Esophagus muscularis mucosa (tissue), 3 donors: ENCODE measurements around the gene NDEL1.

Experiments used
- EP300 ChIP-seq: sonication (generic); formaldehyde crosslinking; IDR thresholded peaks from one replicate; pipeline ENCODE4 v1.6.1; 2017; ENCODE audit warnings: antibody characterized with exemption
- TF ChIP-seq, protein P1 (sequence below), 3 experiments: fragments of 200-600 bp in 2 of 3; fragments of 450-650 bp in 1 of 3; sonication (generic) in 2 of 3; IDR thresholded peaks; one replicate each; pipeline ENCODE4 v1.5.1; 2017 to 2019; ENCODE audit warnings: antibody characterized with exemption in 3 of 3, mild to moderate bottlenecking in 2 of 3, moderate library complexity in 1 of 3

DNA sequence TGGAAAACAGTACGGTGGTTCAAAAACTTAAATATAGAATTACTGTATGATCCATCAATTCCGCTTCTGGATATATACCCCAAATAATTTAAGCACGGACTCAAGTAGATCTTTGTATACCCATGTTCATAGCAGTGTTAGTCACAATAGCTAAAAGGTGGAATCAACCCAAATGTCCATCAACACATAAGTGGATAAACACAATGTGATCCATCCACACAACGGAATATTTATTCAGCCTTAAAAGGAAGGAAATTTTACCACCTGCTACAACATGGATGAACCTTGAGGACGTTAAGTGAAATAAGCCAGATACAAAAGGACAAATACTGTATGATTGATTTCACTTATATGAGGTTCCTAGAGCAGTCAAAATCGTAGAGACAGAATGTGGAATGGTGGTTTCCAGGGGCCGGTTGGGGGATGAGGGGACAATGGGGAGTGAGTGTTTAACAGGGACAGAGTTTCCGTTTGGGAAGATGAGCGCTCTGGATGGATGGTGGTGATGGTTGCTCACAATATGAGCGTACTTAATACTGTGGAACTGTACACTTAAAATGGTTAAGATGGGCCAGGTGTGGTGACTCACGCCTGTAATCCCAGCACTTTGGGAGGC lies 32.7 kb upstream of the NDEL1 start:
- TF ChIP-seq, protein P1, sequence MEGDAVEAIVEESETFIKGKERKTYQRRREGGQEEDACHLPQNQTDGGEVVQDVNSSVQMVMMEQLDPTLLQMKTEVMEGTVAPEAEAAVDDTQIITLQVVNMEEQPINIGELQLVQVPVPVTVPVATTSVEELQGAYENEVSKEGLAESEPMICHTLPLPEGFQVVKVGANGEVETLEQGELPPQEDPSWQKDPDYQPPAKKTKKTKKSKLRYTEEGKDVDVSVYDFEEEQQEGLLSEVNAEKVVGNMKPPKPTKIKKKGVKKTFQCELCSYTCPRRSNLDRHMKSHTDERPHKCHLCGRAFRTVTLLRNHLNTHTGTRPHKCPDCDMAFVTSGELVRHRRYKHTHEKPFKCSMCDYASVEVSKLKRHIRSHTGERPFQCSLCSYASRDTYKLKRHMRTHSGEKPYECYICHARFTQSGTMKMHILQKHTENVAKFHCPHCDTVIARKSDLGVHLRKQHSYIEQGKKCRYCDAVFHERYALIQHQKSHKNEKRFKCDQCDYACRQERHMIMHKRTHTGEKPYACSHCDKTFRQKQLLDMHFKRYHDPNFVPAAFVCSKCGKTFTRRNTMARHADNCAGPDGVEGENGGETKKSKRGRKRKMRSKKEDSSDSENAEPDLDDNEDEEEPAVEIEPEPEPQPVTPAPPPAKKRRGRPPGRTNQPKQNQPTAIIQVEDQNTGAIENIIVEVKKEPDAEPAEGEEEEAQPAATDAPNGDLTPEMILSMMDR (IDR thresholded peaks at IDR 0.05), result no peak
- no peak for TF ChIP-seq EP300
